ENCODE results near the gene MS4A6A.

MS4A6A gene

GRCh38 chr11:60128376-60128775 lies 54.5 kb downstream of the MS4A6A start:
- no peak for DNase-seq (ENCODE audit: low read depth)

GRCh38 chr11:60127311-60127811 lies 55.5 kb downstream of the MS4A6A start:
- DNase-seq (ENCODE audit: low read depth), result no peak

GRCh38 chr11:60125956-60126585 lies 56.8 kb downstream of the MS4A6A start:
- no peak for DNase-seq (ENCODE audit: low read depth)

GRCh38 chr11:60124802-60125432 lies 58.0 kb downstream of the MS4A6A start:
- DNase-seq (ENCODE audit: low read depth), result no peak
